Neural progenitor cell (in vitro differentiated cells): ENCODE results near the gene KLHDC8B.

Experiments
- CTCF ChIP-seq: fragments of 200-600 bp; sonication (generic); IDR thresholded peaks from 2 replicates; pipeline ENCODE4 v1.5.1; 2017; ENCODE audit warnings: antibody characterized with exemption, mild to moderate bottlenecking
- EZH2 ChIP-seq: fragments of 200-600 bp; sonication (generic); IDR thresholded peaks from 2 replicates; pipeline ENCODE4 v1.6.1; 2017; ENCODE audit warnings: antibody characterized with exemption, mild to moderate bottlenecking, moderate library complexity
- EZH2phosphoT487 ChIP-seq: fragments of 200-600 bp; sonication (generic); IDR thresholded peaks from 2 replicates; pipeline ENCODE4 v1.6.1; 2017; ENCODE audit warnings: antibody characterized with exemption

GRCh38 chr3:49132437-49133225, 38.8 kb upstream of the KLHDC8B start, which contains the start of gene LAMB2:
- TF ChIP-seq CTCF (peak; percentile 36), EZH2 (no peak), EZH2phosphoT487 (no peak)
